K562 (cell line): ENCODE data around the gene LSS. TPM values are rescaled to one million over a fixed set of nuclear protein-coding genes. Genes with fewer than 3 reads are reported as not detected.

ENCODE experiments used
- ARID2 ChIP-seq: fragments of 450-650 bp; IDR thresholded peaks from 2 replicates; pipeline ENCODE4 v1.6.1; 2017; ENCODE audit warnings: antibody characterized with exemption, mild to moderate bottlenecking
- BRCA1 ChIP-seq, 2 experiments: fragments of 450-650 bp in 1 of 2; sonication (generic) in 1 of 2; formaldehyde crosslinking in 1 of 2; IDR thresholded peaks; 2 replicates each; pipeline versions ENCODE4 v1.5.0 to v1.6.1; 2017 to 2020; ENCODE audit warnings: mild to moderate bottlenecking in 1 of 2, missing genetic modification reagents in 1 of 2
- DACH1 ChIP-seq: fragments of 450-650 bp; IDR thresholded peaks from 2 replicates; pipeline ENCODE4 v1.6.1; 2018; ENCODE audit not compliant: partially characterized antibody
- E2F4 ChIP-seq: sonication (generic); formaldehyde crosslinking; IDR thresholded peaks from 2 replicates; pipeline ENCODE4 v1.8.0; 2022; ENCODE audit warnings: mild to moderate bottlenecking, low read depth, missing genetic modification reagents
- EP300 ChIP-seq: IDR thresholded peaks from 2 replicates; pipeline ENCODE4 v1.6.1; 2012; ENCODE audit warnings: low read length, improper control_type of control experiment
- ILF3 ChIP-seq: fragments of 450-650 bp; IDR thresholded peaks from 2 replicates; pipeline ENCODE4 v1.6.1; 2018; ENCODE audit warnings: antibody characterized with exemption, mild to moderate bottlenecking, moderate library complexity, borderline replicate concordance
- JUNB ChIP-seq: fragments of 450-650 bp; formaldehyde crosslinking; conservative IDR thresholded peaks from 2 replicates; pipeline ENCODE4 v1.4.0; 2020; ENCODE audit warnings: mild to moderate bottlenecking
- LARP7 ChIP-seq: fragments of 450-650 bp; IDR thresholded peaks from 2 replicates; pipeline ENCODE4 v1.6.1; 2016
- MIER1 ChIP-seq: fragments of 450-650 bp; IDR thresholded peaks from 2 replicates; pipeline ENCODE4 v1.6.1; 2016; ENCODE audit warnings: antibody characterized with exemption, mild to moderate bottlenecking, low read depth
- NCOA1 ChIP-seq: fragments of 450-650 bp; IDR thresholded peaks from 2 replicates; pipeline ENCODE4 v1.6.1; 2016; ENCODE audit warnings: low read depth
- RBM25 ChIP-seq: fragments of 200-400 bp; formaldehyde crosslinking; IDR thresholded peaks from 2 replicates; pipeline ENCODE4 v1.6.1; 2018; ENCODE audit warnings: low read length, low read depth, moderate library complexity; ENCODE audit not compliant: severe bottlenecking
- RNF219 ChIP-seq: fragments of 250-450 bp; sonication (Bioruptor Pico); IDR thresholded peaks from 2 replicates; pipeline ENCODE4 v1.5.0; 2022; ENCODE audit warnings: mild to moderate bottlenecking
- SIRT6 ChIP-seq: IDR thresholded peaks from one replicate; pipeline ENCODE4 v1.6.1; 2012; ENCODE audit warnings: low read depth, mild to moderate bottlenecking, control low read depth, inconsistent platforms, low read length, moderate library complexity
- SPI1 ChIP-seq: IDR thresholded peaks from 2 replicates; pipeline ENCODE4 v1.6.1; 2011; ENCODE audit warnings: low read depth, low read length, control low read depth, borderline replicate concordance
- TAF1 ChIP-seq: IDR thresholded peaks from 2 replicates; pipeline ENCODE4 v1.6.1; 2011; ENCODE audit warnings: mild to moderate bottlenecking, low read length, moderate library complexity; ENCODE audit not compliant: insufficient read depth, control insufficient read depth, severe bottlenecking; ENCODE audit errors: extremely low read depth
- ZNF79 ChIP-seq: fragments of 250-450 bp; sonication (Bioruptor Pico); IDR thresholded peaks from 2 replicates; pipeline ENCODE4 v1.4.0; 2020; ENCODE audit warnings: low read depth, mild to moderate bottlenecking, moderate library complexity
- ZZZ3 ChIP-seq: fragments of 450-650 bp; IDR thresholded peaks from 2 replicates; pipeline ENCODE4 v1.6.1; 2016; ENCODE audit warnings: antibody characterized with exemption, mild to moderate bottlenecking, moderate library complexity
- polyA plus RNA-seq, 8 experiments: library from polyadenylated mRNA; depleted of rRNA in 4 of 8; stranded (reverse) in 5 of 8; unstranded in 3 of 8; fragments of >200 nt; fragmentation: Nextera tagmentation in 2 of 8; fragmentation: Illumina TruSeq in 1 of 8; extraction: Ambion mirVana in 2 of 8; extraction: Trizol in 1 of 8; gene quantifications; 2 replicates each; pipeline versions ENCODE4 v1.2.1 to v1.2.3, GENCODE V29; 2011 to 2014; ENCODE audit warnings: inconsistent platforms in 1 of 8, missing spikeins in 1 of 8
- total RNA-seq, 7 experiments: library from RNA; depleted of rRNA in 6 of 7; stranded (reverse); fragments of >200 nt in 6 of 7; fragmentation: Illumina TruSeq in 2 of 7; extraction: Trizol in 2 of 7; gene quantifications; 2 replicates each; pipeline versions ENCODE4 v1.2.1 to v1.2.3, GENCODE V29; 2011 to 2021; ENCODE audit warnings: low replicate concordance in 1 of 7

LSS gene
- total and polyA plus RNA-seq, 9 of the 15 experiments (the other 6 are each of a cell fraction or from before 2014, with no cell fraction given), result 2.2 to 89.5 (median 37.4) TPM

GRCh38 chr21:46228345-46229051 is at the start of gene LSS (continued):
- TF ChIP-seq NCOA1 (no peak), BRCA1 (IDR thresholded peaks at IDR 0.05) (no peak), BRCA1 (CRISPR knock-in tag; IDR thresholded peaks at IDR 0.05) (no peak), RBM25 (peak; percentile 95), MIER1 (no peak), ZZZ3 (no peak), LARP7 (no peak), JUNB (no peak), E2F4 (CRISPR knock-in tag) (0 out of 2 replicates have a peak, but pooled peaks have one; percentile 39), ILF3 (no peak), TAF1 (peak; percentile 14), SPI1 (no peak), RNF219 (CRISPR knock-in tag) (no peak), ARID2 (no peak), DACH1 (peak; percentile 32), EP300 (no peak), ZNF79 (CRISPR knock-in tag) (no peak), SIRT6 (no peak)
